GM10847 (cell line): ENCODE data around the gene GPC5.

Experiments used
- POLR2A ChIP-seq: IDR thresholded peaks from 2 replicates; pipeline ENCODE4 v1.6.1; 2011; ENCODE audit not compliant: insufficient read length; ENCODE audit errors: extremely low read depth

The GPC5 gene

GRCh38 chr13:91630946-91631345 is 232.5 kb downstream of the GPC5 start:
- no peak for TF ChIP-seq POLR2A

GRCh38 chr13:91632086-91632485 is 233.7 kb downstream of the GPC5 start:
- TF ChIP-seq POLR2A = no peak

DNA sequence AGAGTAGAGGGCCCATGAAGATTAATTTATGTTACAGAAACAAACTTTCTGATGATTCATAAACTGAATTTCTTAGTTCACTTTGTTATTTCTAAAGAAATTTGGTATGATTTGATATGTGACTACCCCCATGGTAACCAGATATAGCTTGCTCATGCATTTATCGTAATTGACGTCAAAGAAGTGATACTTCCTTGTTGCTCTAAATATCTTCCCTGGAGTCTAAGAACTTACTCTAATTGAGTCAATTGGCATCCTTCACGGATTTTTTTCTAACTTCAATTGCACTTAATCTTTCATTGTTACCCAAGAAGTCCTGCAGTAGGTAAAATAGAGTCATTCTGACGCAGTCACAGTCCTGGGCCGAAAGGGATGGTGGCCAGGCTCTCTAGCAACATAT is 240.9 kb downstream of the GPC5 start:
- no peak for TF ChIP-seq POLR2A

GRCh38 chr13:91643394-91643793 is 245.0 kb downstream of the GPC5 start:
- TF ChIP-seq POLR2A = no peak

GRCh38 chr13:91644806-91645205 is 246.4 kb downstream of the GPC5 start:
- no peak for TF ChIP-seq POLR2A

- TF ChIP-seq POLR2A = no peak
These were observed 249.1 kb downstream of the GPC5 start for GRCh38 chr13:91647361-91647990.

DNA sequence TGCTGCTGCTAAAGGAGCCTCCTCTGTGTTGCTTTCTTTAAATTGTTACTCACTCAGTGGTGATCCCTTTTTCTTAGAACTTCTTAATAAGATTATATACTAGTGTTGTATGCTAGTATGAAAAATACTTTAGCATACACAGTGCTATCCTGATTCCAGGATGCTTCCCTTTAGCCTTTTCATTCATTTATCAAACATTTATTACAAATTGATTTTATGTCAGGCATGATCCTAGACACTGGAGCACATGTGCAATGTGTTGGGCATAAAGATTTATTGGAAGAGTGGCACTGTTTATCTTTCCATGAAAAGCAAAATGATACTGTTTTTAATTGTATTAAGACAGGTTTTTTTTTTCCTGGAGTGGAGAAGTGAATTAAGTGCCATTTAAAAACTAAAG is 249.6 kb downstream of the GPC5 start:
- TF ChIP-seq POLR2A = no peak

- TF ChIP-seq POLR2A = no peak
These were observed 251.0 kb downstream of the GPC5 start for GRCh38 chr13:91649456-91649855.

DNA sequence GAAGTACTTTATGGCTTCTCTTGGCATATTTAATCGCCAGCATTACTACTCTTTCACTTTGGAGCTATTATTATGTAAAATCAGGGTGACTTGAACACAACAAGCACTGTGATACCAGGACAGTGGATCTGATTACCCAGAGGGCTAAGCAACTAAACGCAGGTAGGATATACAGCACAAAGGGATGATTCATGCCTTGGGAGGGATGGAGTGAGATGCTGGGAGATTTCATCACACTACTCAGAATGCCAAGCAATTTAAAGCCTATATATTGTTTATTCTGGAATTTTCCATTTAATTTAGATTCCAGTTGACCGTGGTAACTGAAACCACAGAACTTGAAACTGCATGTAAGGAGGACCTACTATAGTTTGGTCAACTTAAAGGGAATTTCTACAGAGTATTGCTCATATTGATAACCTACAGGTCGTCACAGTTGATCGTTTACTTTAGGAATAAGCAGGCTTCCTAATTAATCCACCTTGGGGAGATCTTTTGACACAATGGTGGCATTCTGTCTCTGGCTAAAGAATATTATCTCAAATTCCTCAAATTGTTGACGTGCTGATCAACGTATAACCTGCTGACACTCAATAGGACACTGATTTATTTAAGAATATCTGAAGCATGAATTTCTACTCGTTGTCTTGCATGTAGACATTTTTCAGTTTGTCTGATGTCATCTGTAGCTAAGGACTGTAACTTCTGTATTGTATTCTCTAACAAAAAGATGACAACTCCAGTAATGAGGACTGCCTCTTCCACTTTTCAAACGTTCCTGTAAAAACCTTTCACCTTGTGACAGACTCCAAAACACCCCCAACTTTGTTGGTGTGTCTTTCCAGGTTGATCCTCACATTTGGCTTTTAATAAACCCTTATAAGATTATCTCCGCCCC is 254.2 kb downstream of the GPC5 start:
- no peak for TF ChIP-seq POLR2A

DNA sequence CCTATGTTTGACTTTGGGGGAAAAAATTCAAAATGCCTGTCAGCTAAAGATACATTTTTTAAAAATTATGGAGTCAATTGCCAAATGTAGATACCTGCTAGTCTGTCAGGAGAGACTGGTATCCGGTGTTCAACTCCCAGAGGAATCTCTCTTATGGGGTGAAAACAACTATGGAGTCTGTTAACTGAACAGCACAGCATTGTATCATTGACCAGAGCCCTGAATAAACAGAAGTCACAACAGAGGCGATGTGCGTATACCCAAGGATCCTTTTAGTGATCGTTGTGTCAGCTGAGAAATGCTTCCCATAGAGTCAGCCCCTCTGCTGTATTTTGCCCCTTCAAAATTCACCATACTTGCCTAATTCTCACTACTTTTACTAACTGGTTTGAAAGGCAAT is 257.3 kb downstream of the GPC5 start:
- no peak for TF ChIP-seq POLR2A

GRCh38 chr13:91657283-91657682 is 258.9 kb downstream of the GPC5 start:
- TF ChIP-seq POLR2A = no peak

DNA sequence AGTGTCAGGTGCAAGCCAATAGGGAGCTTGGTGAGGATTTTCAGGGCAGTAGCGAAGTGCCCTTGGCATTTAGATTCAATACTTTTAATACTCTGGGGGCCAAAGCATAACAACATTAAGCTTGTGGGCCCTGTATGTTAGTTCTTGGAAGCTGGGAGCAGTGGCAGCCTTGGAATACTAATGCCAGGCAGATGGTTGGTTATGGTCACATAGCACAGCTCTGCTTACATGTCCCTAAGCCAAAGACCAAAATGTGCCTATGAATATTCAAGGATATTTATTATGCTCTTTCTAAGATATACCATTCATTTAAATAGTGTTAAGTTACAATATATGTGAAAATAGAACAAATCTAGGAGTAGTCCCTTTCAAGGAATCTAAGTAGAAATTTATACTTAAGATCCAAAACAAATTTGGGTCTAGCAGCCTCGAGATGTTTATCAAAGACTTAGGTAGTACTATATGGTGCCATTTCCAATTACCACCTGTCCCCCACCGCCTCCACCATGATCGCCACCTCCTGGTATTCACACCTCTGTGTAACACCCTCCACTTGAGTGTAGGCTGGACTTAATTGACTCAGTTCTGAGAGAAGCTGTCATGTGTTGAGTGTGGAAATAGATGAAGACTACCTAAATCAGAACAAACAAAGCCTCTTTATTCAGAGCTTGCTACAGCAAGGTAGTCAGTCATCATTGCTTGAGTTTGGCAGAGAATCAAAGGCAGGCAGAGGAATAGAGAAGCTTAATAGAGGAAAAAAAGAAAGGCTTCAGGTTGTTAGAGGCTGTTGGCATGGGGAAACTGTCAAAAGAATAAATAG is 261.0 kb downstream of the GPC5 start:
- TF ChIP-seq POLR2A = no peak

DNA sequence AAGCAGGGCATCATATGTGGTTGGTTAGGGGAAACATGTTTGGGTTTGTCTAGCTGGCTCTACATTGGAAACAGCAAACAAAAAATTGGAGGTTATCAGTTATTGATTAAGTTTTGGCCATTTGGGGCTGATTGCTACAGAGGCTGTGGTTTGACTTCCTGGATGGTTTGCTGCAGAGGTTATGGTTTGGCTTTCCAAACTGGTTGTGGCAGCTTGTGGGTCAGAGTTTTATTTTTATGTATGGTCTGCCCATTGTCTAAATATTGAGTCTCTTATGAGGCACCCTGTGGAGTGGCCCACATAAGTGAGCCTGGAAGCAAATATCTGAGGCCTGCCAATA is 261.6 kb downstream of the GPC5 start:
- no peak for TF ChIP-seq POLR2A

DNA sequence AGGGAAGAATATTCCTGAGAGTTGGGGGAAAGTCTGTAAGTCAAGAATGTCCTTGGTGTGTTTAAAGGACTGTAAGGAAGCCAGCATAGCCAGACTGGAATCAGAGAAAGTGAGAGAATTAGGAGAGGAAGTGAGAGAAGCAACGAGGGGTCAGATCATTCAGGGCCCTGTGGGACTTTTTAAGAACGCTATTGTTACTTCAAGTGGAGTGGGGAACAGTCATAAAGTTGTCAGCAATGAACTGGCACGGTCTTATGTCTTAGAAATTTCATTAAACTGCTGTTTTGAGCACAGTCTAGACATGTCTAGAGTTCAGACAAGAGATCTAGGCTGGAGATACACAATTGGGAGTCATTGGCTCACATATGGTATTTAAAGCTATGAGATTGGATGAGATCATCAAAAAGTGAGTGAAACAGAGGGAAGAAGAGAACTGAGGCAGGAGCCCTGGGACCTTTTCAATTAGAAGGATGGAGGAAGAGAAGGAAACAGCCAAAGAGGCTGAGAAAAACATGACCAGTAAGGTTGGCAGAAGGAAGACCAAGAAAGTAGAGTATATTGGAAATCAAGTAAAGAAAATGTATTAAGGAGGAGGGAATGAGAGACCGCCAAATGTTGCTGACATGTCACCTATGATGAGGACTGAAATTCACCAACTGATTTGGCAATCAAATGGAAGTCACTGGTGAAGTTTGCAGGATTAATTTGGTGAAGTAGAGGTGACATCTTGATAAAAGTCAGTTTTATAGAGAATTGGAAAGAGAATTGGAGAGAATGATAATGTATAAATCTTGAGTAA is 263.5 kb downstream of the GPC5 start:
- no peak for TF ChIP-seq POLR2A

GRCh38 chr13:91664039-91664438 is 265.6 kb downstream of the GPC5 start:
- TF ChIP-seq POLR2A = no peak
